PC-9 (cell line): ENCODE data around the gene WDR38. TPM values are rescaled to one million over a fixed set of nuclear protein-coding genes. Genes with fewer than 3 reads are reported as not detected.

Source experiments
- BruUV-seq: library from RNA; stranded (reverse); fragments of 400-500 nt; replicated peaks from 2 replicates; lab custom pipeline; 2021; lab: Mats Ljungman, UMichigan
- CTCF ChIA-PET: fragments of 300-600 bp; sonication (Branson Sonifier 250); formaldehyde crosslinking; loops from one replicate; lab custom pipeline; 2022; ENCODE audit warnings: antibody characterized with exemption; lab: Charles Lee
- POLR2A ChIA-PET: fragments of 300-600 bp; sonication (Branson Sonifier 250); formaldehyde crosslinking; loops from one replicate; lab custom pipeline; 2022; ENCODE audit warnings: antibody characterized with exemption; ENCODE audit not compliant: unreplicated experiment; lab: Charles Lee
- DNase-seq, 2 experiments: peaks; one replicate each; pipeline versions ENCODE4 v3.0.0 to v3.0.0-alpha.2; 2015 to 2022; ENCODE audit warnings: mixed read lengths in 1 of 2
- H2AFZ ChIP-seq: fragments of 200-600 bp; sonication (generic); 2 replicates; pipeline ENCODE4 v1.8.1; 2017; ENCODE audit warnings: antibody characterized with exemption
- H3F3A ChIP-seq: fragments of 200-600 bp; sonication (generic); 2 replicates; pipeline ENCODE4 v1.8.1; 2017; ENCODE audit warnings: antibody characterized with exemption, mild to moderate bottlenecking, low read depth; ENCODE audit not compliant: insufficient read depth
- H3K27ac ChIP-seq: fragments of 200-600 bp; sonication (generic); 2 replicates; pipeline ENCODE4 v1.6.1; 2016; ENCODE audit warnings: mixed run types
- H3K27me3 ChIP-seq: fragments of 200-600 bp; sonication (generic); 2 replicates; pipeline ENCODE4 v1.6.1; 2016; ENCODE audit warnings: low read depth, mixed run types; ENCODE audit not compliant: insufficient read depth
- H3K36me3 ChIP-seq: fragments of 200-600 bp; sonication (generic); 2 replicates; pipeline ENCODE4 v1.6.1; 2016; ENCODE audit warnings: low read depth, mixed run types
- H3K4me1 ChIP-seq: fragments of 200-600 bp; sonication (generic); replicated peaks from 2 replicates; pipeline ENCODE4 v1.6.1; 2016; ENCODE audit warnings: mixed run types; ENCODE audit not compliant: insufficient read depth
- H3K4me2 ChIP-seq: fragments of 200-600 bp; sonication (generic); 2 replicates; pipeline ENCODE4 v1.6.1; 2017; ENCODE audit warnings: mixed run types
- H3K4me3 ChIP-seq: fragments of 200-600 bp; sonication (generic); 2 replicates; pipeline ENCODE4 v1.6.1; 2016; ENCODE audit warnings: mixed run types
- H3K79me2 ChIP-seq: fragments of 200-600 bp; sonication (generic); 2 replicates; pipeline ENCODE4 v1.6.1; 2017; ENCODE audit warnings: low read depth, mixed run types
- H3K9me2 ChIP-seq: fragments of 200-600 bp; sonication (generic); 2 replicates; pipeline ENCODE4 v1.8.1; 2017; ENCODE audit warnings: mild to moderate bottlenecking; ENCODE audit not compliant: insufficient read depth
- H3K9me3 ChIP-seq: fragments of 200-600 bp; sonication (generic); 2 replicates; pipeline ENCODE4 v1.8.1; 2016; ENCODE audit warnings: low read depth; ENCODE audit not compliant: insufficient read depth
- H4K20me1 ChIP-seq: fragments of 200-600 bp; sonication (generic); 2 replicates; pipeline ENCODE4 v1.8.1; 2017; ENCODE audit not compliant: insufficient read depth
- CTCF ChIP-seq: fragments of 200-600 bp; sonication (generic); conservative IDR thresholded peaks from 2 replicates; pipeline ENCODE4 v1.6.1; 2017; ENCODE audit warnings: mixed run types, antibody characterized with exemption, mild to moderate bottlenecking, moderate library complexity
- EZH2 ChIP-seq: fragments of 200-600 bp; sonication (generic); IDR thresholded peaks from 2 replicates; pipeline ENCODE4 v1.8.0; 2017; ENCODE audit warnings: antibody characterized with exemption, low read depth
- intact Hi-C: fragments of 100-400 bp; cut with micrococcal nuclease; formaldehyde crosslinking; loops from one replicate; pipeline ENCODE4 v1.10.0; 2022; ENCODE audit not compliant: unreplicated experiment
- total RNA-seq: library from RNA; stranded (reverse); gene quantifications from 2 replicates; pipeline ENCODE4 v1.2.3, GENCODE V29; 2021

The WDR38 gene
- total RNA-seq, 1 experiment from 2014 or later: not detected

- Histone ChIP-seq H3K79me2 (no peaks in the 10 kb centered on the region), H4K20me1 (no peaks in the 10 kb centered on the region), H3F3A (peaks cover 29% of the 10 kb centered on the region), H3K27me3 (no peaks in the 10 kb centered on the region), H3K4me1 (peaks cover 45% of the 10 kb centered on the region), H3K9me2 (no peaks in the 10 kb centered on the region), H3K9me3 (no peaks in the 10 kb centered on the region), H3K27ac (peak overlapping the region; percentile 94), H3K4me3 (peak overlapping the region; percentile 38; the same call in 1 of the 2 replicates), H3K36me3 (no peaks in the 10 kb centered on the region), H2AFZ (peak overlapping the region; percentile 76), H3K4me2 (peak overlapping the region; percentile 97)
- TF ChIP-seq EZH2 (no peak), CTCF (no peak)
- CTCF ChIA-PET: interaction anchor here (1.1 to 1.6 kb wide), 2 partner anchors 30 to 42 kb away, joined by 3 to 9 read pairs; no protein-coding TSS in a partner anchor
- DNase-seq: peak; percentile 84 to 87
- POLR2A ChIA-PET: interaction anchor here (0.6 to 0.9 kb wide), 4 partner anchors 44 to 807 kb away, joined by 7 to 37 read pairs (median 15); partner anchors contain the start of gene HSPA5
- intact Hi-C loops: loop anchor here (1.0 kb wide), 1 partner anchor 7 kb away; no protein-coding TSS in a partner anchor
- no TSS peak for BruUV-seq
These were observed 42.5 kb upstream of the WDR38 start for GRCh38 chr9:124810663-124811355.

GRCh38 chr9:124812441-124812876 lies 40.8 kb upstream of the WDR38 start:
- Histone ChIP-seq H3K9me2 (no peaks in the 10 kb centered on the region), H3K4me2 (peak overlapping the region; percentile 97), H3K4me3 (no peak overlapping the region), H3K4me1 (peaks cover 45% of the 10 kb centered on the region), H3K79me2 (no peaks in the 10 kb centered on the region), H3F3A (peaks cover 33% of the 10 kb centered on the region), H3K36me3 (no peaks in the 10 kb centered on the region), H3K9me3 (no peaks in the 10 kb centered on the region), H2AFZ (no peak overlapping the region), H4K20me1 (no peaks in the 10 kb centered on the region), H3K27me3 (no peaks in the 10 kb centered on the region), H3K27ac (peak overlapping the region; percentile 94)
- CTCF ChIA-PET: interaction anchor here (0.6 to 1.6 kb wide), 6 partner anchors 22 to 556 kb away, joined by 3 to 5 read pairs (median 4); no protein-coding TSS in a partner anchor
- no TSS peak for BruUV-seq
- peak; percentile 93 to 96 for DNase-seq
- intact Hi-C loops: loop anchor here (1.0 kb wide), 2 partner anchors 22 to 33 kb away; no protein-coding TSS in a partner anchor
- no peak for TF ChIP-seq CTCF
- TF ChIP-seq EZH2: no peak
- POLR2A ChIA-PET: interaction anchor here (0.6 to 0.7 kb wide), 3 partner anchors 12 to 118 kb away, joined by 4 to 17 read pairs (median 6); no protein-coding TSS in a partner anchor

- Histone ChIP-seq H3K9me3 (no peaks in the 10 kb centered on the region), H3K27me3 (no peaks in the 10 kb centered on the region), H3K27ac (peak overlapping the region; percentile 94), H2AFZ (no peak overlapping the region), H4K20me1 (no peaks in the 10 kb centered on the region), H3F3A (peaks cover 36% of the 10 kb centered on the region), H3K36me3 (no peaks in the 10 kb centered on the region), H3K79me2 (no peaks in the 10 kb centered on the region), H3K4me1 (peaks cover 49% of the 10 kb centered on the region), H3K9me2 (no peaks in the 10 kb centered on the region), H3K4me2 (peak overlapping the region; percentile 97), H3K4me3 (no peak overlapping the region)
- no TSS peak for BruUV-seq
- POLR2A ChIA-PET: interaction anchor here (0.6 kb wide), 1 partner anchor 21 kb away, joined by 3 read pairs; no protein-coding TSS in a partner anchor
- intact Hi-C loops: no loop called here
- CTCF ChIA-PET: interaction anchor here (0.6 to 1.6 kb wide), 4 partner anchors 27 to 555 kb away, joined by 4 to 11 read pairs (median 5); no protein-coding TSS in a partner anchor
- TF ChIP-seq CTCF (no peak), EZH2 (no peak)
- DNase-seq: no peak
These were observed 40.2 kb upstream of the WDR38 start for GRCh38 chr9:124813041-124813440.
